VCaP (cell line): ENCODE results near the gene ZDHHC1.

Experiments used
- H3K27ac ChIP-seq: fragments of 450-650 bp; 2 replicates; pipeline ENCODE4 v1.5.1; 2017
- TF ChIP-seq, protein P1 (sequence below): fragments of 450-650 bp; conservative IDR thresholded peaks from 2 replicates; pipeline ENCODE4 v1.5.1; 2017; ENCODE audit warnings: mild to moderate bottlenecking, moderate library complexity

ZDHHC1 gene

DNA sequence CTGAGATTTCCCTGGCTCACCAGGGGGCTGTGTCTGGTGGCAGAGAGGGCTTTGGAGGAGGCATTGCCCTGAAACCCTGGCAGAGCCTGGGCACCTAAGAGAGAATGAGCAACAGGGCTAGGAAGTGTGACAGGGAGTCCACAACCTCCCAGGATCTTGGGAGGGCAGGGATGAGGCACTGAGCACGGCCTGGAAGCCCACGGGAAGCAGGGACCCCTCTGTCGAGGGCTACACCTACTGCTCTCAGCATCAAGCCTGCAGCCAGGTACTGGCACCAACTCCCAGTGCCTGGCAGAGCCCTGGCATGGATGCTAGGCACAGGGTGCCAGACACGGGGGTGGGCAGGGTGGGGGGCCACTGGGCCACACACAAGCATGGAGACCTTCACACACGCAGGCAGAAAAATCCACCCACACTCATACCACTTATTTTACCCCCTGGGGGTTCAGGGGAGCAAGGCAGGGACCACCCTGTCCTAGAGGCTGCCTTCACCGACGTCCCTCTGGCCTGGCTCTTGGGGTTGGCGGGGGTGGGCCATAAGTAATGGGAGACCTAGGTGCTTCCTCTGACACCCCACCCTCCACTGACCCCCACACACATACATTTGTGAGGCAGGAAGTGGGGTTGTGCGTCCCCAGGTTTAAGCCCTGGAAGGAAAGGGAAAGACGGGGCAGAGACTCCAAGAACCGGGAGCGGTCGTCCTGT, 13.7 kb upstream of the ZDHHC1 start:
- TF ChIP-seq, protein P1, sequence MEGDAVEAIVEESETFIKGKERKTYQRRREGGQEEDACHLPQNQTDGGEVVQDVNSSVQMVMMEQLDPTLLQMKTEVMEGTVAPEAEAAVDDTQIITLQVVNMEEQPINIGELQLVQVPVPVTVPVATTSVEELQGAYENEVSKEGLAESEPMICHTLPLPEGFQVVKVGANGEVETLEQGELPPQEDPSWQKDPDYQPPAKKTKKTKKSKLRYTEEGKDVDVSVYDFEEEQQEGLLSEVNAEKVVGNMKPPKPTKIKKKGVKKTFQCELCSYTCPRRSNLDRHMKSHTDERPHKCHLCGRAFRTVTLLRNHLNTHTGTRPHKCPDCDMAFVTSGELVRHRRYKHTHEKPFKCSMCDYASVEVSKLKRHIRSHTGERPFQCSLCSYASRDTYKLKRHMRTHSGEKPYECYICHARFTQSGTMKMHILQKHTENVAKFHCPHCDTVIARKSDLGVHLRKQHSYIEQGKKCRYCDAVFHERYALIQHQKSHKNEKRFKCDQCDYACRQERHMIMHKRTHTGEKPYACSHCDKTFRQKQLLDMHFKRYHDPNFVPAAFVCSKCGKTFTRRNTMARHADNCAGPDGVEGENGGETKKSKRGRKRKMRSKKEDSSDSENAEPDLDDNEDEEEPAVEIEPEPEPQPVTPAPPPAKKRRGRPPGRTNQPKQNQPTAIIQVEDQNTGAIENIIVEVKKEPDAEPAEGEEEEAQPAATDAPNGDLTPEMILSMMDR, result no peak
- peak overlapping the region; percentile 75 for H3K27ac ChIP-seq

GRCh38 chr16:67429053-67429798, 12.9 kb upstream of the ZDHHC1 start:
- TF ChIP-seq, protein P1, result no peak
- H3K27ac ChIP-seq, result no peak overlapping the region

DNA sequence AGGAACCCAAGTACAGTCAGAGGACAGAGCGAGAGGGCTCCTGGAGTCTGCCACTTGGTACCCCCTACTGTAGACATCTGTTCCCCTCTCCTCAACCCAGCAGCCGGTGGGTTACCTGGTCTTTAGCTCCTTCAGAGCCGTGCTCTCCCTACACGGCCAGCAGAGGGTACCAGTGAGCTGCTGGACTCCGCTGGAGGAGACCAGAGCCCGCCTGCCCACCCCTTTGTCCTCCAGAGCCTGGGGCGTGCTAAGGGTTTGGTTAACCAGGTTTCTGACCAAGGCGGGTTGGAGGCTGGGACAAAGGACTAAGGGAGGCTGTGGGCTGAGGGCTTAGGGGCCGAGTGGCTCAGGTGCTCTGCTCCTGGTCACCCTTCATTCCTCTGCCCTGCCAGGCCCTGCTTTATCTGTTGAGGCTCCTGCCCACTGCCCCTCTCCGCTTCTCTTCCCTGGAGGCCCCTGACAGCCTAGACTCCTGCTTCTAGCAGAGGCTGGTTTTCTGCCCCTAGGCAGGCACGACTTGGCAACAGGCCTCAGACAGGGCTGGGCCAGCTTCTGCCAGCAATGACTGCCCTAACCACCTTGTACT, 12.0 kb upstream of the ZDHHC1 start:
- no peak overlapping the region for H3K27ac ChIP-seq
- TF ChIP-seq, protein P1, result peak; percentile 82

DNA sequence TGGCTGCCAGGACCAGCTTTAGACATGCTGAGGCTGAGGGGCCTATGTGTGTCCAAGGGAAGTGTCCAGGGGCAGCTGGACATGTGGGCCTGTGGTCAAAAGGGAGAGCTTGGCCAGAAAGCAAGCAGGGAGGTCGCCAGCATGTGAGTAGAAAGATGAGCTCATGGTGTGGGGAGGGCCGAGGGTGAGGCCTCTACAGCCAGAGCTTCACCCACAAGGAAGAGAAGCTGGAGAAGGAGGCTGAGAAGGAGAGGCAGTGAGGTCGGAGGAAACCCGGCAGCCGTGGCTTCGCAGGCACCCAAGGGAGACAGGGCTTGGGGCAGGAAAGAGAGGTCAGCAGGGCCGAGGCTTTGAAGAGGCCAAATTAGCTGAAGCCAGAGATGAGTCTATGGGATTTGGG, 10.7 kb upstream of the ZDHHC1 start:
- no peak overlapping the region for H3K27ac ChIP-seq
- TF ChIP-seq, protein P1, result no peak

- TF ChIP-seq, protein P1, result no peak
- no peak overlapping the region for H3K27ac ChIP-seq
These were observed 9.7 kb upstream of the ZDHHC1 start for GRCh38 chr16:67426022-67426421.

- H3K27ac ChIP-seq, result no peak overlapping the region
- TF ChIP-seq, protein P1, result no peak
These were observed 9.3 kb upstream of the ZDHHC1 start for GRCh38 chr16:67425580-67425979.

GRCh38 chr16:67425061-67425460, 8.8 kb upstream of the ZDHHC1 start:
- TF ChIP-seq, protein P1, result no peak
- H3K27ac ChIP-seq, result no peak overlapping the region
